ENCODE data around the gene CCDC66. TPM values are rescaled to one million over a fixed set of nuclear protein-coding genes. Genes with fewer than 3 reads are reported as not detected.

The CCDC66 gene
- 92.3 and 321 TPM in 2 replicates for total RNA-seq (2011; cell fraction: chromatin; rRNA removed; ENCODE audit: low replicate concordance)
- total RNA-seq (2011; cell fraction: nucleolus; rRNA removed) = 44.5 and 53.7 TPM in 2 replicates
- total RNA-seq (2011; cell fraction: nucleoplasm; rRNA removed) = 109 and 185 TPM in 2 replicates
- total RNA-seq (2014; rRNA removed) = 21.7 and 23.4 TPM in 2 replicates
- 42.7 and 51.1 TPM in 2 replicates for total RNA-seq (2014; rRNA removed; fragmentation: Illumina TruSeq; extraction: Trizol)
- total RNA-seq (2015; rRNA removed; fragmentation: Illumina TruSeq; extraction: Trizol) = 40.5 and 46.5 TPM in 2 replicates
- 22.0 and 22.6 TPM in 2 replicates for total RNA-seq (2021)
- polyA plus RNA-seq (2011; rRNA removed) = 29.6 and 30.3 TPM in 2 replicates
- 3.7 and 8.5 TPM in 2 replicates for polyA plus RNA-seq (2011; cell fraction: cytosol; rRNA removed)
- 46.0 and 69.2 TPM in 2 replicates for polyA plus RNA-seq (2011; cell fraction: nucleus; rRNA removed)
- polyA plus RNA-seq (2012) = 12.1 and 14.0 TPM in 2 replicates
- 24.2 and 29.6 TPM in 2 replicates for polyA plus RNA-seq (2014; fragmentation: Illumina TruSeq; extraction: Trizol)
- 10 to 100 TPM; 21.5 to 25.3 TPM for polyA plus RNA-seq (2014; fragmentation: Nextera tagmentation; extraction: Ambion mirVana)
- 22.2 and 31.6 TPM in 2 replicates for polyA plus RNA-seq (2014; rRNA removed)
- 63.0 and 105 TPM in 2 replicates for polyA minus RNA-seq (2011; rRNA and poly(A)+ RNA removed)
- polyA minus RNA-seq (2011; cell fraction: cytosol; rRNA and poly(A)+ RNA removed) = 10.6 and 11.5 TPM in 2 replicates
- 47.8 and 105 TPM in 2 replicates for polyA minus RNA-seq (2011; cell fraction: nucleus; rRNA and poly(A)+ RNA removed)
- Bru-seq, nascent RNA = percentile 80 among the genes with signal in this experiment
- BruChase-seq, experiment 1, labeled RNA remaining after a 2-hour chase = percentile 89 among the genes with signal in this experiment
- percentile 85 among the genes with signal in this experiment for BruChase-seq, experiment 2, labeled RNA remaining after a 6-hour chase
- long read RNA-seq, experiment 1, transcript CCDC66-203 (18 exons, 3,096 nt) = major isoform, 5 of 44 reads
- long read RNA-seq, experiment 1, partial matches to known transcripts = 3 of 44 reads
- long read RNA-seq, experiment 1, other reads (novel, unspliced or antisense) = 35 of 44 reads
- long read RNA-seq, experiment 2, partial matches to known transcripts = 2 of 3 reads
- long read RNA-seq, experiment 2, other reads (novel, unspliced or antisense) = 0 of 3 reads
- long read RNA-seq, experiment 3, partial matches to known transcripts = 3 of 11 reads
- long read RNA-seq, experiment 3, other reads (novel, unspliced or antisense) = 8 of 11 reads

DNA sequence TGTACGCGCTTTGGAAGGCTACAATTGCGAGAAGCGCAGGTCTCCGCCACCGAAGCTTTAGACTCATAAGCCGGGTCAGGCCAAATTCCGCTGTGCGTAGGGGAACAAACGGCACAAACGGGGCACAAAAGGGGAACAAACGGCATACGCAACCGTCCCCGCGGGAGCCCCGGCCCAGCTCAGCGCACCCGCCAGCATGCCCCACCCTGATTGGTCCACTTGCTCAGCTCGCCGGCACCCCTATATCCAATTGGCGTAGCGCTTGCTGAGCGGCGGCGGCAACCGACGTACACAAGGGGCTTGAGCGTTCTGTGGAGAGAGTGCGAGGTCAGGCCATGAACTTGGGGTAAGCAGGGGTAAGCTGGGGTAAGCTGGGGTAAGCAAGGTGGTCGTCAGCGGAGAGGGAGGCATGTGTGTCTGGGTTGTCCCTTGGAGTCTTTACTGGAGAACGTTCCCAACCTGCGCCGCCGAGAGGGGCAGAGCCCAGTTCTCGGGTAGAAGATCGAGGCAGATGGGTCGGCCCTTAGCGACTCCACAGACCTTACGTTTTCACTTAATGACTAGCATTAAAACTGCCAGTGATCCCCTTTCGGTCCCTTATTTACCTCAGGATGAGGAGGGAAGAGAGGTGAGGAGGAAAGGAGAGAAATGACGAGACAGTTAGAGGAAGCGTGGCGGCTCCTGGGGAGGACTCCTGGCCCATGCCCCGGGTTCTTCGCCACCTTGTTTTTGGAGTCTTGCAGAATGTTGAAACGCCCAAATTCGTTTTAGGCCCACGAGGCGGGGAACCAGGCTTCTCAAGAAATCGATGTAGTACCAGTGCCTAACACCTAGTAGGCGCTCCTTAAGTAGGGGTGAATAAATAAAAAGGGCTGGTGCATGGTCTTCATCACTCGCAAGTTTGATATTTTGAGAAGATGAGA lies at the start of gene CCDC66:
CCDC66 (plus strand) TSS at position 268 of the 923 bp plus-strand sequence; CDS start at position 336, 68 bp downstream.
- Histone ChIP-seq H3K9ac (ENCODE audit: insufficient read depth in 1 of 2, low read depth in 2 of 2, low read length in 2 of 2) (peak within 1 kb of the TSS; percentile 90 to 98), H3K27me3 (ENCODE audit: control insufficient read depth in 2 of 2, insufficient read depth in 2 of 2, low read length in 2 of 2) (peaks cover 0 to 6% of the 10 kb centered on the region in 2 experiments; a peak in 3 of 5 replicates), H3K9me1 (ENCODE audit: control insufficient read depth, insufficient read depth, low read length) (no peaks in the 10 kb centered on the region), H3K27ac (ENCODE audit: extremely low read depth, low read depth, low read length) (peak within 1 kb of the TSS; percentile 99), H3K4me3 (peak within 1 kb of the TSS; percentile 71), H3K4me1 (replicated peaks in 1 of 2; ENCODE audit: control insufficient read depth in 2 of 2, insufficient read depth in 2 of 2, low read length in 2 of 2) (no peaks in the 10 kb centered on the region; a peak in 2 of 5 replicates), H3K9me3 (replicated peaks; ENCODE audit: control insufficient read depth, insufficient read depth, low read depth, low read length) (no peaks in the 10 kb centered on the region), H4K20me1 (replicated peaks; ENCODE audit: control insufficient read depth, insufficient read depth, low read length) (no peaks in the 10 kb centered on the region), H3K4me2 (ENCODE audit: insufficient read depth, low read length) (peak within 1 kb of the TSS; percentile 91), H2AFZ (ENCODE audit: low read depth, low read length) (peak within 1 kb of the TSS; percentile 95), H3K36me3 (ENCODE audit: control insufficient read depth, insufficient read depth, low read length) (peaks cover 33% of the 10 kb centered on the region), H3K79me2 (ENCODE audit: control insufficient read depth, insufficient read depth, low read length) (peaks cover 40% of the 10 kb centered on the region)
- BruUV-seq (replicated peaks) = TSS peak; percentile 60
- 1% methylated on average over 31 of the region's 54 CpGs for WGBS (ENCODE audit: insufficient coverage, low coverage, missing lambda C conversion rate)
- POLR2A ChIA-PET = interaction anchor here (0.6 to 1.0 kb wide), 4 partner anchors 14 to 767 kb away, joined by 3 to 5 read pairs (median 4); no protein-coding TSS in a partner anchor
- in situ Hi-C loops (cut with MboI) (no loop called here), intact Hi-C loops (cut with micrococcal nuclease) (no loop called here)
- CTCF ChIA-PET (ENCODE audit: low intra/inter-chr PET ratio) = interaction anchor here (0.6 to 0.7 kb wide), 2 partner anchors 207 to 217 kb away, joined by 3 read pairs; no protein-coding TSS in a partner anchor
- DNase-seq (ENCODE audit: extremely low read depth in 1 of 4, low spot score in 3 of 4) (peak; percentile 93 to 96 (median 94)), ATAC-seq (peak; percentile 99), FAIRE-seq (peak; percentile 90)
- TF ChIP-seq, protein P1, sequence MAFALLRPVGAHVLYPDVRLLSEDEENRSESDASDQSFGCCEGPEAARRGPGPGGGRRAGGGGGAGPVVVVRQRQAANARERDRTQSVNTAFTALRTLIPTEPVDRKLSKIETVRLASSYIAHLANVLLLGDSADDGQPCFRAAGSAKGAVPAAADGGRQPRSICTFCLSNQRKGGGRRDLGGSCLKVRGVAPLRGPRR (CRISPR knock-in tag; IDR thresholded peaks at IDR 0.05) = no peak
- TF ChIP-seq CXXC5 (CRISPR knock-in tag; IDR thresholded peaks at IDR 0.05) (peak; percentile 90), TAF1 (IDR thresholded peaks at IDR 0.05; ENCODE audit: control insufficient read depth, extremely low read depth, insufficient read depth, low read length, severe bottlenecking) (peak; percentile 85), MCM3 (IDR thresholded peaks at IDR 0.05) (no peak), GABPB1 (CRISPR knock-in tag; IDR thresholded peaks at IDR 0.05) (peak; percentile 62; the same call in 1 of the 2 replicates)
- TF ChIP-seq, protein P2, sequence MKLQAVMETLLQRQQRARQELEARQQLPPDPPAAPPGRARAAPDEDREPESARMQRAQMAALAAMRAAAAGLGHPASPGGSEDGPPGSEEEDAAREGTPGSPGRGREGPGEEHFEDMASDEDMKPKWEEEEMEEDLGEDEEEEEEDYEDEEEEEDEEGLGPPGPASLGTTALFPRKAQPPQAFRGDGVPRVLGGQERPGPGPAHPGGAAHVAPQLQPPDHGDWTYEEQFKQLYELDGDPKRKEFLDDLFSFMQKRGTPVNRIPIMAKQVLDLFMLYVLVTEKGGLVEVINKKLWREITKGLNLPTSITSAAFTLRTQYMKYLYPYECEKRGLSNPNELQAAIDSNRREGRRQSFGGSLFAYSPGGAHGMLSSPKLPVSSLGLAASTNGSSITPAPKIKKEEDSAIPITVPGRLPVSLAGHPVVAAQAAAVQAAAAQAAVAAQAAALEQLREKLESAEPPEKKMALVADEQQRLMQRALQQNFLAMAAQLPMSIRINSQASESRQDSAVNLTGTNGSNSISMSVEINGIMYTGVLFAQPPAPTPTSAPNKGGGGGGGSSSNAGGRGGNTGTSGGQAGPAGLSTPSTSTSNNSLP (IDR thresholded peaks at IDR 0.05; ENCODE audit: borderline replicate concordance, low read depth, low read length) = peak; percentile 77; the same call in 1 of the 2 replicates
- TF ChIP-seq, protein P3, sequence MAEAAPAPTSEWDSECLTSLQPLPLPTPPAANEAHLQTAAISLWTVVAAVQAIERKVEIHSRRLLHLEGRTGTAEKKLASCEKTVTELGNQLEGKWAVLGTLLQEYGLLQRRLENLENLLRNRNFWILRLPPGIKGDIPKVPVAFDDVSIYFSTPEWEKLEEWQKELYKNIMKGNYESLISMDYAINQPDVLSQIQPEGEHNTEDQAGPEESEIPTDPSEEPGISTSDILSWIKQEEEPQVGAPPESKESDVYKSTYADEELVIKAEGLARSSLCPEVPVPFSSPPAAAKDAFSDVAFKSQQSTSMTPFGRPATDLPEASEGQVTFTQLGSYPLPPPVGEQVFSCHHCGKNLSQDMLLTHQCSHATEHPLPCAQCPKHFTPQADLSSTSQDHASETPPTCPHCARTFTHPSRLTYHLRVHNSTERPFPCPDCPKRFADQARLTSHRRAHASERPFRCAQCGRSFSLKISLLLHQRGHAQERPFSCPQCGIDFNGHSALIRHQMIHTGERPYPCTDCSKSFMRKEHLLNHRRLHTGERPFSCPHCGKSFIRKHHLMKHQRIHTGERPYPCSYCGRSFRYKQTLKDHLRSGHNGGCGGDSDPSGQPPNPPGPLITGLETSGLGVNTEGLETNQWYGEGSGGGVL (CRISPR knock-in tag; IDR thresholded peaks at IDR 0.05) = no peak
- TF ChIP-seq, protein P4, sequence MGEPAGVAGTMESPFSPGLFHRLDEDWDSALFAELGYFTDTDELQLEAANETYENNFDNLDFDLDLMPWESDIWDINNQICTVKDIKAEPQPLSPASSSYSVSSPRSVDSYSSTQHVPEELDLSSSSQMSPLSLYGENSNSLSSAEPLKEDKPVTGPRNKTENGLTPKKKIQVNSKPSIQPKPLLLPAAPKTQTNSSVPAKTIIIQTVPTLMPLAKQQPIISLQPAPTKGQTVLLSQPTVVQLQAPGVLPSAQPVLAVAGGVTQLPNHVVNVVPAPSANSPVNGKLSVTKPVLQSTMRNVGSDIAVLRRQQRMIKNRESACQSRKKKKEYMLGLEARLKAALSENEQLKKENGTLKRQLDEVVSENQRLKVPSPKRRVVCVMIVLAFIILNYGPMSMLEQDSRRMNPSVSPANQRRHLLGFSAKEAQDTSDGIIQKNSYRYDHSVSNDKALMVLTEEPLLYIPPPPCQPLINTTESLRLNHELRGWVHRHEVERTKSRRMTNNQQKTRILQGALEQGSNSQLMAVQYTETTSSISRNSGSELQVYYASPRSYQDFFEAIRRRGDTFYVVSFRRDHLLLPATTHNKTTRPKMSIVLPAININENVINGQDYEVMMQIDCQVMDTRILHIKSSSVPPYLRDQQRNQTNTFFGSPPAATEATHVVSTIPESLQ (CRISPR knock-in tag; IDR thresholded peaks at IDR 0.05) = peak; percentile 70; the same call in 1 of the 2 replicates

All from K562 (cell line).